ENCODE data around the gene FAM124A.

Gene FAM124A

GRCh38 chr13:51243227-51243626 lies 21.0 kb downstream of the FAM124A start:
- no peaks in the 10 kb centered on the region for H3K9me3 Mint-ChIP-seq
- no peaks in the 10 kb centered on the region for H3K4me1 Mint-ChIP-seq (ENCODE audit: low read depth)
- no peak overlapping the region for H3K27ac Mint-ChIP-seq
- no peak overlapping the region for H3K4me3 Mint-ChIP-seq
- H3K36me3 Mint-ChIP-seq (ENCODE audit: low read depth), result no peaks in the 10 kb centered on the region
- peaks cover 3% of the 10 kb centered on the region for H3K27me3 Mint-ChIP-seq (ENCODE audit: low read depth)

- Mint-ChIP-seq H3K36me3 (ENCODE audit: low read depth) (no peaks in the 10 kb centered on the region), H3K4me1 (ENCODE audit: low read depth) (no peaks in the 10 kb centered on the region)
Observed at GRCh38 chr13:51243832-51244231, 21.6 kb downstream of the FAM124A start.

GRCh38 chr13:51244637-51245405 lies 22.6 kb downstream of the FAM124A start:
- H3K4me1 Mint-ChIP-seq (ENCODE audit: low read depth), result no peaks in the 10 kb centered on the region
- H3K27me3 Mint-ChIP-seq (ENCODE audit: low read depth), result peaks cover 3% of the 10 kb centered on the region
- no peaks in the 10 kb centered on the region for H3K36me3 Mint-ChIP-seq (ENCODE audit: low read depth)
- no peak overlapping the region for H3K27ac Mint-ChIP-seq
- H3K4me3 Mint-ChIP-seq, result no peak overlapping the region
- no peaks in the 10 kb centered on the region for H3K9me3 Mint-ChIP-seq

More at GRCh38 chr13:51243832-51244231, 21.6 kb downstream of the FAM124A start:
- no peak overlapping the region for H3K27ac Mint-ChIP-seq
- H3K27me3 Mint-ChIP-seq (ENCODE audit: low read depth), result peaks cover 3% of the 10 kb centered on the region
- H3K4me3 Mint-ChIP-seq, result no peak overlapping the region
- no peaks in the 10 kb centered on the region for H3K9me3 Mint-ChIP-seq

GRCh38 chr13:51245583-51245982 lies 23.4 kb downstream of the FAM124A start:
- H3K27ac Mint-ChIP-seq, result no peak overlapping the region
- H3K27me3 Mint-ChIP-seq (ENCODE audit: low read depth), result peaks cover 3% of the 10 kb centered on the region
- H3K4me1 Mint-ChIP-seq (ENCODE audit: low read depth), result no peaks in the 10 kb centered on the region
- no peaks in the 10 kb centered on the region for H3K9me3 Mint-ChIP-seq
- H3K4me3 Mint-ChIP-seq, result no peak overlapping the region
- no peaks in the 10 kb centered on the region for H3K36me3 Mint-ChIP-seq (ENCODE audit: low read depth)

- Mint-ChIP-seq H3K9me3 (no peaks in the 10 kb centered on the region), H3K4me1 (ENCODE audit: low read depth) (no peaks in the 10 kb centered on the region), H3K27ac (no peak overlapping the region), H3K4me3 (no peak overlapping the region), H3K27me3 (ENCODE audit: low read depth) (peaks cover 3% of the 10 kb centered on the region), H3K36me3 (ENCODE audit: low read depth) (no peaks in the 10 kb centered on the region)
Observed at GRCh38 chr13:51246025-51246417, 23.8 kb downstream of the FAM124A start.

- Mint-ChIP-seq H3K4me1 (ENCODE audit: low read depth) (no peaks in the 10 kb centered on the region), H3K36me3 (ENCODE audit: low read depth) (no peaks in the 10 kb centered on the region), H3K27ac (no peak overlapping the region)
Observed at GRCh38 chr13:51246418-51247277, 24.4 kb downstream of the FAM124A start.

GRCh38 chr13:51249255-51249654 lies 27.1 kb downstream of the FAM124A start:
- Mint-ChIP-seq H3K4me1 (ENCODE audit: low read depth) (no peaks in the 10 kb centered on the region), H3K27ac (no peak overlapping the region), H3K9me3 (no peaks in the 10 kb centered on the region), H3K27me3 (ENCODE audit: low read depth) (peaks cover 3% of the 10 kb centered on the region), H3K36me3 (ENCODE audit: low read depth) (no peaks in the 10 kb centered on the region), H3K4me3 (no peak overlapping the region)

More at GRCh38 chr13:51246418-51247277, 24.4 kb downstream of the FAM124A start:
- Mint-ChIP-seq H3K9me3 (no peaks in the 10 kb centered on the region), H3K4me3 (no peak overlapping the region), H3K27me3 (ENCODE audit: low read depth) (peaks cover 3% of the 10 kb centered on the region)

- H3K9me3 Mint-ChIP-seq, result no peaks in the 10 kb centered on the region
- H3K27me3 Mint-ChIP-seq (ENCODE audit: low read depth), result no peaks in the 10 kb centered on the region
- no peaks in the 10 kb centered on the region for H3K36me3 Mint-ChIP-seq (ENCODE audit: low read depth)
- H3K4me1 Mint-ChIP-seq (ENCODE audit: low read depth), result no peaks in the 10 kb centered on the region
- no peak overlapping the region for H3K27ac Mint-ChIP-seq
- H3K4me3 Mint-ChIP-seq, result no peak overlapping the region
Observed at GRCh38 chr13:51249770-51250741, 27.9 kb downstream of the FAM124A start.

- Mint-ChIP-seq H3K36me3 (ENCODE audit: low read depth) (no peaks in the 10 kb centered on the region), H3K4me1 (ENCODE audit: low read depth) (no peaks in the 10 kb centered on the region), H3K9me3 (no peaks in the 10 kb centered on the region), H3K27ac (no peak overlapping the region), H3K4me3 (no peak overlapping the region), H3K27me3 (ENCODE audit: low read depth) (no peaks in the 10 kb centered on the region)
Observed at GRCh38 chr13:51251480-51251879, 29.3 kb downstream of the FAM124A start.

- no peaks in the 10 kb centered on the region for H3K27me3 Mint-ChIP-seq (ENCODE audit: low read depth)
- H3K27ac Mint-ChIP-seq, result no peak overlapping the region
- H3K4me3 Mint-ChIP-seq, result no peak overlapping the region
- no peaks in the 10 kb centered on the region for H3K4me1 Mint-ChIP-seq (ENCODE audit: low read depth)
- no peaks in the 10 kb centered on the region for H3K9me3 Mint-ChIP-seq
- H3K36me3 Mint-ChIP-seq (ENCODE audit: low read depth), result no peaks in the 10 kb centered on the region
Observed at GRCh38 chr13:51252954-51253532, 30.8 kb downstream of the FAM124A start.

- Mint-ChIP-seq H3K4me3 (no peak overlapping the region), H3K36me3 (ENCODE audit: low read depth) (no peaks in the 10 kb centered on the region), H3K4me1 (ENCODE audit: low read depth) (no peaks in the 10 kb centered on the region), H3K9me3 (no peaks in the 10 kb centered on the region), H3K27me3 (ENCODE audit: low read depth) (no peaks in the 10 kb centered on the region), H3K27ac (no peak overlapping the region)
Observed at GRCh38 chr13:51255556-51255955, 33.4 kb downstream of the FAM124A start.

- Mint-ChIP-seq H3K4me3 (no peak overlapping the region), H3K27me3 (ENCODE audit: low read depth) (no peaks in the 10 kb centered on the region), H3K27ac (no peak overlapping the region), H3K9me3 (no peaks in the 10 kb centered on the region), H3K4me1 (ENCODE audit: low read depth) (no peaks in the 10 kb centered on the region), H3K36me3 (ENCODE audit: low read depth) (no peaks in the 10 kb centered on the region)
Observed at GRCh38 chr13:51257187-51257586, 35.0 kb downstream of the FAM124A start.

GRCh38 chr13:51258612-51259548 lies 36.7 kb downstream of the FAM124A start:
- no peak overlapping the region for H3K4me3 Mint-ChIP-seq
- no peaks in the 10 kb centered on the region for H3K27me3 Mint-ChIP-seq (ENCODE audit: low read depth)
- no peaks in the 10 kb centered on the region for H3K4me1 Mint-ChIP-seq (ENCODE audit: low read depth)
- no peak overlapping the region for H3K27ac Mint-ChIP-seq
- H3K36me3 Mint-ChIP-seq (ENCODE audit: low read depth), result no peaks in the 10 kb centered on the region
- no peaks in the 10 kb centered on the region for H3K9me3 Mint-ChIP-seq

Data from T-helper 1 cell treated with Interleukin-12 subunit alpha and Interleukin-12 subunit beta and Interleukin-4 antibody, amounts not matched to agents 30 μg/mL and 1 μg/mL, for 36 hours (primary cell).